22Rv1 (cell line): Measurements from ENCODE around the gene UBL7.

Experiments
- H3K27ac ChIP-seq: fragments of 450-650 bp; 2 replicates; pipeline ENCODE4 v1.5.1; 2017
- CTCF ChIP-seq: fragments of 450-650 bp; IDR thresholded peaks from 2 replicates; pipeline ENCODE4 v1.5.1; 2017; ENCODE audit warnings: mild to moderate bottlenecking
- ZFX ChIP-seq: fragments of 450-650 bp; IDR thresholded peaks from 2 replicates; pipeline ENCODE4 v1.6.1; 2017; ENCODE audit warnings: antibody characterized with exemption, borderline replicate concordance

UBL7 gene

DNA sequence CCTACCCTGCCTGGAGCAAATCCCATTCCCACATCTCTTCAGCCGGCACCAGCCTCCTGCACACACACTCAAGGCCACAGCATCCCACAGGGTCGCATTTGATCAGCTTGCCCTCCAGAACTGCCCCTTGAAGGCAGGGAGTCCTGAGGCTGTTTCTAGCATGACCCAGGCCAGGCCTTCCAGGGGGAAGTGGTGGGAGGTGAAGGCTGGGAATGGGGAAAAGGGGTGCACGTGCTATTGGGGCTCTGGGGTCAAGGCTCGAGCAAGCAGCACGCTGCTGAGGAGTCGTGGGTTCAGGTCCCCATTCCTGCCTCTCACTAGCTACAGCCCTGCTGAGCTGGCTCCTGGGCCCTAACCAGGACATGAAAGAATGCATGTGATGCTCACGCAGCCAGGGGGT, 52.1 kb downstream of the UBL7 start:
- no peak for TF ChIP-seq CTCF
- no peak for TF ChIP-seq ZFX
- H3K27ac ChIP-seq: no peak overlapping the region

- H3K27ac ChIP-seq: no peak overlapping the region
- TF ChIP-seq ZFX: no peak
- no peak for TF ChIP-seq CTCF
Measured at GRCh38 chr15:74408385-74408784, 52.6 kb downstream of the UBL7 start.

GRCh38 chr15:74406992-74407705, 53.8 kb downstream of the UBL7 start:
- TF ChIP-seq ZFX (no peak), CTCF (no peak)
- H3K27ac ChIP-seq: no peak overlapping the region

DNA sequence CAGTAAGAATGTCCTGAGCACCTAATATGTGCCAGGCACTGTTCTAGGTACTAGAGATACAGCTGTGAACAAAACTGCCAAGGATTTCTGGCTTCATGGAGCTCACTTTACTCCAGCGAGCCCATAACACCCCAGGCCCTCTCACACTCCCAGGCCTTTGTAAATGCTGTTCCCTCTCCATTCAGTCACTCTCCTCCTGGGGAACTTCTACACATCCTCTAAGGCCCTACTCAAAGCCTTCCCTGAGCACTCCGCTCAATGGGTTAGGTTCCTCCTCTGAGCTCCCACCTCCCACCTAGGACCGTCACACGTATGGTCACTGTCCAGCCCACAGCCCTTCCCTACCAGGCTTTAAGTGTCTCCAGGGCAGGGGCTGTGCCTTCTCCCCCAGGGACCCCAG, 54.4 kb downstream of the UBL7 start:
- no peak overlapping the region for H3K27ac ChIP-seq
- TF ChIP-seq CTCF (no peak), ZFX (no peak)

DNA sequence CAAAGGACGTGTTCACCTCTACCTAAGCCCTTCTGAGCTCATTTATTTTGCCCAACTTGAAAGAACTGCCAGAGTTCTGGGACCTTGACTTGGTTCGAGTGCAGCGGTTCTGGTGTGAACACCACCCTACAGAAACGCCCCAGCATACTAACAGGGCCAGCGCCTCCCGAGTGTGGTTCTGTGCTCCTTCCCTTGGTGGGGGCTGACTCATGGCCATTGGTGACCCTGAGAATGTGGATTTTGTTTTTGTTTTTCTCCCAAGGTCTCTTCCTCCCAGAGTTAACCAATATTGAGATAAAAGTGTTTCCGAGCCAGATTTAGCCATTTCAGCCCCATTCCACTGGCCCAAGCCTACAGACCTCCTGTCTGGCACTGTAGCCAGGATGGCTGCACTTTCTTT, 55.1 kb downstream of the UBL7 start:
- H3K27ac ChIP-seq: no peak overlapping the region
- TF ChIP-seq CTCF (no peak), ZFX (no peak)

- H3K27ac ChIP-seq: no peak overlapping the region
- TF ChIP-seq ZFX (no peak), CTCF (no peak)
Measured at GRCh38 chr15:74403991-74404563, 56.9 kb downstream of the UBL7 start.

DNA sequence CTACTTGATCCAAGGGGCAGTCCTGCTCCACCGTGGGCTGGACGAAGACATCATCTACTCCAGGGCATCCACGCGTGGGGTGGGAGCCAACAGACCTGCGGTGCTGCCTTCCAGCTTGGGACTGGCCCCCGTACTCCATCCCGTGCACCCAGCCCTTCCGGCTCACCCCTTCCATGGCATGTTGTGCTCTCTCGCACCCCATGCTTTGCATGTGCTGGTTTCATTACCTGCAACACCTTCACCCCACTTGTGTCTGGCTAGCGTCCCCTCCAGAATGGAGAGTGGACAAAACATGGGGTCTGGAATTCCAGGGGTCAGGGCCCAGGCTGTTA, 57.4 kb downstream of the UBL7 start:
- TF ChIP-seq CTCF: no peak
- TF ChIP-seq ZFX: no peak
- no peak overlapping the region for H3K27ac ChIP-seq
